Stimulated activated CD8-positive, alpha-beta memory T cell treated with anti-CD3 and anti-CD28 coated beads, Interleukin-7, amount 100 ng/mL, for 1 hour (primary cell): ENCODE measurements around the gene TGFBR3.
A peak's percentile ranks its signal among the peaks of the same experiment; 100 is the strongest.

ENCODE experiments used
- DNase-seq, 2 donors: peaks; one replicate each; pipeline ENCODE4 v3.0.0-alpha.2; 2020; ENCODE audit warnings: low read depth in 2 of 2

TGFBR3 gene

GRCh38 chr1:91827459-91828321 lies 58.3 kb downstream of the TGFBR3 start:
- DNase-seq = no peak

- DNase-seq = no peak
Observed at GRCh38 chr1:91827087-91827458, 58.9 kb downstream of the TGFBR3 start.

- DNase-seq = no peak
Observed at GRCh38 chr1:91826649-91827048, 59.3 kb downstream of the TGFBR3 start.

- no peak for DNase-seq
Observed at GRCh38 chr1:91826248-91826647, 59.7 kb downstream of the TGFBR3 start.

GRCh38 chr1:91821126-91821868 lies 64.7 kb downstream of the TGFBR3 start:
- no peak for DNase-seq

GRCh38 chr1:91819038-91819788 lies 66.7 kb downstream of the TGFBR3 start:
- DNase-seq = no peak

GRCh38 chr1:91818713-91818975 lies 67.3 kb downstream of the TGFBR3 start:
- DNase-seq = no peak

- no peak for DNase-seq
Observed at GRCh38 chr1:91817211-91817905, 68.6 kb downstream of the TGFBR3 start.

- DNase-seq = no peak
Observed at GRCh38 chr1:91816031-91816430, 69.9 kb downstream of the TGFBR3 start.

- no peak for DNase-seq
Observed at GRCh38 chr1:91814448-91814847, 71.5 kb downstream of the TGFBR3 start.

GRCh38 chr1:91813813-91814212 lies 72.1 kb downstream of the TGFBR3 start:
- DNase-seq = no peak

GRCh38 chr1:91811363-91812025 lies 74.5 kb downstream of the TGFBR3 start:
- DNase-seq = no peak

GRCh38 chr1:91809317-91809716 lies 76.6 kb downstream of the TGFBR3 start:
- DNase-seq = no peak

- DNase-seq = no peak
Observed at GRCh38 chr1:91807921-91808620, 77.9 kb downstream of the TGFBR3 start.

- DNase-seq = no peak
Observed at GRCh38 chr1:91806769-91807700, 78.9 kb downstream of the TGFBR3 start.

GRCh38 chr1:91806181-91806768 lies 79.7 kb downstream of the TGFBR3 start:
- DNase-seq = no peak

GRCh38 chr1:91805311-91805801 lies 80.6 kb downstream of the TGFBR3 start:
- no peak for DNase-seq

GRCh38 chr1:91804546-91805023 lies 81.4 kb downstream of the TGFBR3 start:
- peak; percentile 39 to 40 for DNase-seq
